IMR-90 (cell line): Measurements from ENCODE around the gene FGF3. TPM values are rescaled to one million over a fixed set of nuclear protein-coding genes. Genes with fewer than 3 reads are reported as not detected.

ENCODE experiments used
- ATAC-seq: fragments of 200-7000 bp; cut with Tn5 transposase; 2 replicates; pipeline ENCODE4 v1.9.1; 2020; ENCODE audit warnings: low read depth, mild to moderate bottlenecking, moderate library complexity
- BruUV-seq: library from RNA; stranded (reverse); fragments of 400-500 nt; replicated peaks from 2 replicates; lab custom pipeline; 2021; lab: Mats Ljungman, UMichigan
- CTCF ChIA-PET: fragments of 300-600 bp; formaldehyde crosslinking; extraction: SDS; loops from one replicate; lab custom pipeline; 2021; ENCODE audit warnings: antibody characterized with exemption; lab: Yijun Ruan, JAX
- POLR2A ChIA-PET: fragments of 300-600 bp; sonication (Branson Sonifier 250); formaldehyde crosslinking; loops from one replicate; lab custom pipeline; 2022; ENCODE audit warnings: antibody characterized with exemption; ENCODE audit not compliant: unreplicated experiment; lab: Charles Lee
- DNase-seq: peaks from one replicate; pipeline ENCODE4 v3.0.0; 2013
- H2AFZ ChIP-seq: replicated peaks from 2 replicates; pipeline ENCODE3; 2013; ENCODE audit warnings: low read length, mild to moderate bottlenecking; ENCODE audit not compliant: poor library complexity
- H2AK5ac ChIP-seq: 2 replicates; pipeline ENCODE4 v1.6.1; 2013; ENCODE audit warnings: low read depth, low read length, inconsistent platforms
- H2AK9ac ChIP-seq: replicated peaks from 2 replicates; pipeline ENCODE3; 2013; ENCODE audit warnings: mild to moderate bottlenecking, low read depth, low read length, moderate library complexity; ENCODE audit not compliant: poor library complexity
- H2BK120ac ChIP-seq: 2 replicates; pipeline ENCODE4 v1.6.1; 2013; ENCODE audit warnings: low read depth, low read length, inconsistent platforms
- H2BK15ac ChIP-seq: 3 replicates; pipeline ENCODE4 v1.6.1; 2013; ENCODE audit warnings: low read depth, low read length, inconsistent platforms
- H2BK20ac ChIP-seq: 2 replicates; pipeline ENCODE4 v1.6.1; 2013; ENCODE audit warnings: low read depth, mild to moderate bottlenecking, inconsistent platforms, low read length, moderate library complexity
- H2BK5ac ChIP-seq: 2 replicates; pipeline ENCODE4 v1.6.1; 2013; ENCODE audit warnings: mild to moderate bottlenecking, low read depth, low read length, inconsistent platforms; ENCODE audit not compliant: poor library complexity, severe bottlenecking
- H3K14ac ChIP-seq: replicated peaks from 2 replicates; pipeline ENCODE4 v1.6.1; 2013; ENCODE audit warnings: low read depth, low read length, inconsistent platforms
- H3K18ac ChIP-seq: 2 replicates; pipeline ENCODE4 v1.6.1; 2013; ENCODE audit warnings: low read depth, low read length, control low read depth
- H3K23ac ChIP-seq: 2 replicates; pipeline ENCODE4 v1.6.1; 2013; ENCODE audit warnings: low read depth, low read length, inconsistent platforms
- H3K27ac ChIP-seq: 2 replicates; pipeline ENCODE4 v1.5.1; 2013; ENCODE audit warnings: mild to moderate bottlenecking, control low read depth, low read length; ENCODE audit not compliant: insufficient read depth
- H3K27me3 ChIP-seq: 2 replicates; pipeline ENCODE4 v1.6.1; 2013; ENCODE audit warnings: low read length; ENCODE audit not compliant: control insufficient read depth, insufficient read depth
- H3K36me3 ChIP-seq: 2 replicates; pipeline ENCODE4 v1.6.1; 2013; ENCODE audit warnings: low read length, mixed read lengths; ENCODE audit not compliant: control insufficient read depth, insufficient read depth
- H3K4ac ChIP-seq: 2 replicates; pipeline ENCODE4 v1.6.1; 2013; ENCODE audit warnings: low read depth, low read length, inconsistent platforms
- H3K4me1 ChIP-seq: 2 replicates; pipeline ENCODE4 v1.6.1; 2013; ENCODE audit warnings: low read length, mixed read lengths; ENCODE audit not compliant: control insufficient read depth, insufficient read depth
- H3K4me2 ChIP-seq: 2 replicates; pipeline ENCODE4 v1.6.1; 2013; ENCODE audit warnings: low read depth, mild to moderate bottlenecking, control low read depth, low read length, moderate library complexity
- H3K4me3 ChIP-seq: 2 replicates; pipeline ENCODE4 v1.5.1; 2013; ENCODE audit warnings: low read depth, mild to moderate bottlenecking, control low read depth, low read length, moderate library complexity; ENCODE audit not compliant: insufficient read depth
- H3K56ac ChIP-seq: 2 replicates; pipeline ENCODE4 v1.6.1; 2013; ENCODE audit warnings: low read length, inconsistent platforms; ENCODE audit not compliant: insufficient read depth; ENCODE audit errors: extremely low read depth
- H3K79me1 ChIP-seq, 2 experiments: 2 replicates each; pipeline ENCODE4 v1.6.1; 2013; ENCODE audit warnings: low read length in 2 of 2, inconsistent platforms in 1 of 2, low read depth in 1 of 2
- H3K9ac ChIP-seq: 2 replicates; pipeline ENCODE4 v1.6.1; 2013; ENCODE audit warnings: low read depth, low read length, control low read depth
- H3K9me1 ChIP-seq: 2 replicates; pipeline ENCODE4 v1.6.1; 2013; ENCODE audit warnings: low read length, inconsistent platforms; ENCODE audit not compliant: insufficient read depth
- H3K9me3 ChIP-seq: 2 replicates; pipeline ENCODE4 v1.6.1; 2013; ENCODE audit warnings: low read length; ENCODE audit not compliant: control insufficient read depth, insufficient read depth
- H4K20me1 ChIP-seq: 2 replicates; pipeline ENCODE4 v1.6.1; 2013; ENCODE audit warnings: low read length, inconsistent platforms; ENCODE audit not compliant: insufficient read depth
- H4K5ac ChIP-seq: 2 replicates; pipeline ENCODE4 v1.6.1; 2013; ENCODE audit warnings: mild to moderate bottlenecking, low read depth, low read length, control low read depth
- H4K8ac ChIP-seq, 2 experiments: 2 replicates each; pipeline ENCODE4 v1.6.1; 2013; ENCODE audit warnings: low read depth in 2 of 2, low read length in 2 of 2, control low read depth in 1 of 2, inconsistent platforms in 1 of 2
- H4K91ac ChIP-seq: 2 replicates; pipeline ENCODE4 v1.6.1; 2013; ENCODE audit warnings: low read depth, low read length, inconsistent platforms; ENCODE audit not compliant: insufficient read depth
- BHLHE40 ChIP-seq: fragments of 150-350 bp; IDR thresholded peaks from 2 replicates; pipeline ENCODE4 v1.6.1; 2016; ENCODE audit warnings: mild to moderate bottlenecking, low read depth, low read length
- CEBPB ChIP-seq: IDR thresholded peaks from 2 replicates; pipeline ENCODE4 v1.6.1; 2012; ENCODE audit warnings: low read depth, low read length, improper control_type of control experiment
- CHD1 ChIP-seq: IDR thresholded peaks from 2 replicates; pipeline ENCODE4 v1.6.1; 2012; ENCODE audit warnings: low read depth, low read length, improper control_type of control experiment
- ELK1 ChIP-seq: fragments of 150-350 bp; IDR thresholded peaks from 2 replicates; pipeline ENCODE4 v1.6.1; 2016; ENCODE audit warnings: low read depth, mild to moderate bottlenecking, low read length, moderate library complexity, borderline replicate concordance
- FOS ChIP-seq: fragments of 150-350 bp; IDR thresholded peaks from 2 replicates; pipeline ENCODE4 v1.6.1; 2016; ENCODE audit warnings: low read depth, low read length
- MAFK ChIP-seq: IDR thresholded peaks from 2 replicates; pipeline ENCODE4 v1.6.1; 2012; ENCODE audit warnings: low read depth, low read length, improper control_type of control experiment
- MAZ ChIP-seq: IDR thresholded peaks from 2 replicates; pipeline ENCODE4 v1.6.1; 2012; ENCODE audit warnings: low read depth, mild to moderate bottlenecking, low read length, improper control_type of control experiment, moderate library complexity, borderline replicate concordance
- MXI1 ChIP-seq: IDR thresholded peaks from 2 replicates; pipeline ENCODE4 v1.6.1; 2012; ENCODE audit warnings: low read depth, mild to moderate bottlenecking, low read length, moderate library complexity, borderline replicate concordance
- NFE2L2 ChIP-seq: fragments of 150-350 bp; IDR thresholded peaks from 2 replicates; pipeline ENCODE4 v1.6.1; 2016; ENCODE audit warnings: low read depth, mild to moderate bottlenecking, low read length
- POLR2A ChIP-seq: IDR thresholded peaks from 2 replicates; pipeline ENCODE4 v1.6.1; 2012; ENCODE audit warnings: mild to moderate bottlenecking, low read depth, low read length
- RAD21 ChIP-seq: IDR thresholded peaks from 2 replicates; pipeline ENCODE4 v1.6.1; 2012; ENCODE audit warnings: low read length, improper control_type of control experiment
- RCOR1 ChIP-seq: IDR thresholded peaks from 2 replicates; pipeline ENCODE4 v1.6.1; 2012; ENCODE audit warnings: mild to moderate bottlenecking, low read length, improper control_type of control experiment; ENCODE audit not compliant: insufficient replicate concordance
- RFX5 ChIP-seq: IDR thresholded peaks from 2 replicates; pipeline ENCODE4 v1.8.0; 2012; ENCODE audit warnings: low read depth, mild to moderate bottlenecking, low read length, moderate library complexity
- SMC3 ChIP-seq: fragments of 150-350 bp; IDR thresholded peaks from 2 replicates; pipeline ENCODE4 v1.6.1; 2016; ENCODE audit warnings: low read depth, mild to moderate bottlenecking, antibody characterized with exemption, low read length, moderate library complexity
- USF2 ChIP-seq: fragments of 150-350 bp; IDR thresholded peaks from 2 replicates; pipeline ENCODE4 v1.6.1; 2017; ENCODE audit warnings: mild to moderate bottlenecking, antibody characterized with exemption, low read length, low read depth
- WGBS, 2 experiments: methylation state at CpG; one replicate each; pipeline versions ENCODE4 v1.1.5 to v1.1.7; 2013; ENCODE audit warnings: missing lambda C conversion rate in 2 of 2; ENCODE audit not compliant: insufficient read length in 1 of 2; ENCODE audit errors: extremely low coverage in 2 of 2; 5-methylcytosine and 5-hydroxymethylcytosine counted together
- dilution Hi-C: fragments of 300-500 bp; cut with HindIII; formaldehyde crosslinking; loops from one replicate; pipeline ENCODE4 v1.14.3; 2018; ENCODE audit warnings: low sequenced_read_pairs; ENCODE audit not compliant: unreplicated experiment
- in situ Hi-C: fragments of 300-500 bp; cut with MboI; formaldehyde crosslinking; loops from 3 replicates; pipeline ENCODE4 v1.14.3; 2019; ENCODE audit warnings: low sequenced_read_pairs, inconsistent platforms, mixed read lengths
- intact Hi-C: fragments of 100-400 bp; cut with micrococcal nuclease; formaldehyde crosslinking; loops from 2 replicates; pipeline ENCODE4 v1.10.0; 2022
- polyA plus RNA-seq, 3 experiments: library from polyadenylated mRNA; depleted of rRNA; stranded (reverse); fragments of >200 nt; gene quantifications; 2 replicates each; pipeline ENCODE4 v1.2.3, GENCODE V29; 2012; ENCODE audit warnings: low replicate concordance in 1 of 3
- total RNA-seq: library from RNA; depleted of rRNA; stranded (reverse); fragments of >200 nt; gene quantifications from 2 replicates; pipeline ENCODE4 v1.2.3, GENCODE V29; 2012
- TF ChIP-seq, protein P1 (sequence below): conservative IDR thresholded peaks from 2 replicates; pipeline ENCODE4 v1.5.1; 2012; ENCODE audit warnings: mild to moderate bottlenecking, low read depth, low read length, improper control_type of control experiment

The FGF3 gene
- total and polyA plus RNA-seq, 2 of the 4 experiments (the other 2 are of a cell fraction): not detected

- Histone ChIP-seq H4K20me1 (no peaks in the 10 kb centered on the region), H3K23ac (no peak overlapping the region), H3K56ac (no peak overlapping the region), H2BK15ac (no peak overlapping the region), H4K5ac (no peak overlapping the region), H3K9me1 (no peaks in the 10 kb centered on the region), H3K4me2 (no peak overlapping the region), H3K4me3 (no peak overlapping the region), H3K18ac (no peak overlapping the region), H2BK120ac (no peak overlapping the region), H3K4ac (no peak overlapping the region), H3K14ac (no peak overlapping the region), H2BK20ac (no peak overlapping the region), H2BK5ac (no peak overlapping the region), H3K27ac (no peak overlapping the region), H3K79me1 (no peaks in the 10 kb centered on the region), H3K4me1 (no peaks in the 10 kb centered on the region), H4K8ac (no peak overlapping the region), H3K27me3 (peaks cover 69% of the 10 kb centered on the region), H2AK9ac (no peak overlapping the region), H3K9ac (no peak overlapping the region), H4K91ac (no peak overlapping the region), H2AK5ac (no peak overlapping the region), H3K36me3 (no peaks in the 10 kb centered on the region), H3K9me3 (peaks cover 7% of the 10 kb centered on the region), H2AFZ (no peak overlapping the region)
- ATAC-seq (no peak), DNase-seq (no peak)
- in situ Hi-C loops (no loop called here), dilution Hi-C loops (no loop called here), intact Hi-C loops (no loop called here)
- ChIA-PET CTCF (no interaction called here), POLR2A (no interaction called here)
- no TSS peak for BruUV-seq
- WGBS, 2 experiments: 67% methylated on average over 8 of the region's 12 CpGs; no CpG with 5 or more reads in 1 of the 2 experiments
- TF ChIP-seq MXI1 (no peak), RCOR1 (no peak), FOS (no peak), RFX5 (no peak), NFE2L2 (no peak), BHLHE40 (no peak), MAFK (no peak), ELK1 (no peak), SMC3 (no peak), CHD1 (no peak), CEBPB (no peak), POLR2A (no peak), MAZ (no peak), USF2 (no peak), RAD21 (no peak)
- TF ChIP-seq, protein P1, sequence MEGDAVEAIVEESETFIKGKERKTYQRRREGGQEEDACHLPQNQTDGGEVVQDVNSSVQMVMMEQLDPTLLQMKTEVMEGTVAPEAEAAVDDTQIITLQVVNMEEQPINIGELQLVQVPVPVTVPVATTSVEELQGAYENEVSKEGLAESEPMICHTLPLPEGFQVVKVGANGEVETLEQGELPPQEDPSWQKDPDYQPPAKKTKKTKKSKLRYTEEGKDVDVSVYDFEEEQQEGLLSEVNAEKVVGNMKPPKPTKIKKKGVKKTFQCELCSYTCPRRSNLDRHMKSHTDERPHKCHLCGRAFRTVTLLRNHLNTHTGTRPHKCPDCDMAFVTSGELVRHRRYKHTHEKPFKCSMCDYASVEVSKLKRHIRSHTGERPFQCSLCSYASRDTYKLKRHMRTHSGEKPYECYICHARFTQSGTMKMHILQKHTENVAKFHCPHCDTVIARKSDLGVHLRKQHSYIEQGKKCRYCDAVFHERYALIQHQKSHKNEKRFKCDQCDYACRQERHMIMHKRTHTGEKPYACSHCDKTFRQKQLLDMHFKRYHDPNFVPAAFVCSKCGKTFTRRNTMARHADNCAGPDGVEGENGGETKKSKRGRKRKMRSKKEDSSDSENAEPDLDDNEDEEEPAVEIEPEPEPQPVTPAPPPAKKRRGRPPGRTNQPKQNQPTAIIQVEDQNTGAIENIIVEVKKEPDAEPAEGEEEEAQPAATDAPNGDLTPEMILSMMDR: no peak
Observed at GRCh38 chr11:69828276-69828970, 9.2 kb upstream of the FGF3 start.
